A673 (cell line): ENCODE data around the gene IL20. TPM values are rescaled to one million over a fixed set of nuclear protein-coding genes. Genes with fewer than 3 reads are reported as not detected.

Experiments
- BruUV-seq: library from RNA; stranded (reverse); fragments of 400-500 nt; replicated peaks from 2 replicates; lab custom pipeline; 2021; lab: Mats Ljungman, UMichigan
- CTCF ChIA-PET: fragments of 300-600 bp; sonication (Branson Sonifier 250); formaldehyde crosslinking; loops from one replicate; lab custom pipeline; 2022; ENCODE audit warnings: antibody characterized with exemption; lab: Charles Lee
- POLR2A ChIA-PET: fragments of 300-600 bp; sonication (Branson Sonifier 250); formaldehyde crosslinking; loops from one replicate; lab custom pipeline; 2022; ENCODE audit warnings: antibody characterized with exemption; ENCODE audit not compliant: low non-redundant PET; lab: Charles Lee
- DNase-seq: peaks from one replicate; pipeline ENCODE4 v3.0.0-alpha.2; 2015; ENCODE audit warnings: low spot score
- H3K27ac ChIP-seq: fragments of 200-600 bp; sonication (generic); 2 replicates; pipeline ENCODE4 v1.5.1; 2016; ENCODE audit warnings: mixed run types, low read depth, mild to moderate bottlenecking, mixed read lengths, antibody characterized with exemption, low read length; ENCODE audit not compliant: poor library complexity, severe bottlenecking
- H3K27me3 ChIP-seq: fragments of 200-600 bp; sonication (generic); replicated peaks from 2 replicates; pipeline ENCODE4 v1.6.1; 2017; ENCODE audit warnings: mixed run types, low read depth, mild to moderate bottlenecking, mixed read lengths, antibody characterized with exemption, low read length; ENCODE audit not compliant: insufficient read depth, poor library complexity
- H3K36me3 ChIP-seq: fragments of 200-600 bp; sonication (generic); 2 replicates; pipeline ENCODE4 v1.6.1; 2016; ENCODE audit warnings: mixed run types, mild to moderate bottlenecking, mixed read lengths, antibody characterized with exemption, low read length; ENCODE audit not compliant: insufficient read depth, poor library complexity, severe bottlenecking
- H3K4me1 ChIP-seq: fragments of 200-600 bp; sonication (generic); 2 replicates; pipeline ENCODE4 v1.6.1; 2017; ENCODE audit warnings: mixed run types, mild to moderate bottlenecking, mixed read lengths, antibody characterized with exemption, low read length; ENCODE audit not compliant: insufficient read depth, poor library complexity, severe bottlenecking
- H3K4me3 ChIP-seq: fragments of 200-600 bp; sonication (generic); 2 replicates; pipeline ENCODE4 v1.5.1; 2016; ENCODE audit warnings: low read depth, mixed run types, mild to moderate bottlenecking, mixed read lengths, low read length; ENCODE audit not compliant: poor library complexity, severe bottlenecking
- H3K9me3 ChIP-seq: fragments of 200-600 bp; sonication (generic); 2 replicates; pipeline ENCODE4 v1.6.1; 2016; ENCODE audit warnings: mixed run types, low read depth, mild to moderate bottlenecking, mixed read lengths, antibody characterized with exemption, low read length; ENCODE audit not compliant: poor library complexity, severe bottlenecking
- EZH2 ChIP-seq: fragments of 200-600 bp; sonication (generic); IDR thresholded peaks from 2 replicates; pipeline ENCODE4 v1.6.1; 2017; ENCODE audit warnings: borderline replicate concordance, low read depth, mild to moderate bottlenecking, mixed read lengths, antibody characterized with exemption, low read length; ENCODE audit not compliant: poor library complexity, severe bottlenecking
- intact Hi-C: fragments of 100-400 bp; cut with micrococcal nuclease; formaldehyde crosslinking; loops from one replicate; pipeline ENCODE4 v1.10.0; 2022; ENCODE audit not compliant: unreplicated experiment
- total RNA-seq: library from RNA; stranded (reverse); gene quantifications from 2 replicates; pipeline ENCODE4 v1.2.3, GENCODE V29; 2021
- TF ChIP-seq, protein P1 (sequence below): fragments of 300-800, 200-600 bp; sonication (generic); conservative IDR thresholded peaks from 2 replicates; pipeline ENCODE4 v1.5.1; 2017; ENCODE audit warnings: low read depth, mild to moderate bottlenecking, antibody characterized with exemption, low read length, moderate library complexity, mixed read lengths

The IL20 gene
- total RNA-seq, 1 experiment from 2014 or later, result not detected

DNA sequence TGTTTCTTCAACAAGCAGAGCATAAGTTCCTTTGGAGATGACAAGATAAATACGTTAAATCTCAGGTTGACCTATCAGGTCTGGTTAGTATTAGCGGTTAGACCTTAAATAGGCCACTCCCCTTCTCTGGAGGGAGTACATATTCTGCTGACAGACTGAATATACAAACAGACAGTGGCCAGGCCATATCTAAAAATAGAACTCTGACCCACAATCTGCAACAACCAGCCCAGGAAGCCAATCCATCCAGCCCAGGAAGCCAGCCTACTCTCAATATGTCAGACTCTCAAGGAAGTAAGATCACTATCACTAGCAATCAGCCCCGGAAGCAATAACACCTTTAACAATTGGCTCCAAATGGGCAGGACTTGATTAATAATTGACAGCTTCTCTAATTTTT is 6.7 kb downstream of the IL20 start:
- POLR2A ChIA-PET, result no interaction called here
- TF ChIP-seq EZH2, result no peak
- TF ChIP-seq, protein P1, sequence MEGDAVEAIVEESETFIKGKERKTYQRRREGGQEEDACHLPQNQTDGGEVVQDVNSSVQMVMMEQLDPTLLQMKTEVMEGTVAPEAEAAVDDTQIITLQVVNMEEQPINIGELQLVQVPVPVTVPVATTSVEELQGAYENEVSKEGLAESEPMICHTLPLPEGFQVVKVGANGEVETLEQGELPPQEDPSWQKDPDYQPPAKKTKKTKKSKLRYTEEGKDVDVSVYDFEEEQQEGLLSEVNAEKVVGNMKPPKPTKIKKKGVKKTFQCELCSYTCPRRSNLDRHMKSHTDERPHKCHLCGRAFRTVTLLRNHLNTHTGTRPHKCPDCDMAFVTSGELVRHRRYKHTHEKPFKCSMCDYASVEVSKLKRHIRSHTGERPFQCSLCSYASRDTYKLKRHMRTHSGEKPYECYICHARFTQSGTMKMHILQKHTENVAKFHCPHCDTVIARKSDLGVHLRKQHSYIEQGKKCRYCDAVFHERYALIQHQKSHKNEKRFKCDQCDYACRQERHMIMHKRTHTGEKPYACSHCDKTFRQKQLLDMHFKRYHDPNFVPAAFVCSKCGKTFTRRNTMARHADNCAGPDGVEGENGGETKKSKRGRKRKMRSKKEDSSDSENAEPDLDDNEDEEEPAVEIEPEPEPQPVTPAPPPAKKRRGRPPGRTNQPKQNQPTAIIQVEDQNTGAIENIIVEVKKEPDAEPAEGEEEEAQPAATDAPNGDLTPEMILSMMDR, result no peak
- H3K27me3 ChIP-seq, result peaks cover 5% of the 10 kb centered on the region
- no TSS peak for BruUV-seq
- no peak for DNase-seq
- H3K4me3 ChIP-seq, result no peak overlapping the region
- intact Hi-C loops, result no loop called here
- CTCF ChIA-PET, result no interaction called here
- H3K36me3 ChIP-seq, result no peaks in the 10 kb centered on the region
- H3K27ac ChIP-seq, result no peak overlapping the region
- peaks cover 5% of the 10 kb centered on the region for H3K9me3 ChIP-seq
- H3K4me1 ChIP-seq, result no peaks in the 10 kb centered on the region

DNA sequence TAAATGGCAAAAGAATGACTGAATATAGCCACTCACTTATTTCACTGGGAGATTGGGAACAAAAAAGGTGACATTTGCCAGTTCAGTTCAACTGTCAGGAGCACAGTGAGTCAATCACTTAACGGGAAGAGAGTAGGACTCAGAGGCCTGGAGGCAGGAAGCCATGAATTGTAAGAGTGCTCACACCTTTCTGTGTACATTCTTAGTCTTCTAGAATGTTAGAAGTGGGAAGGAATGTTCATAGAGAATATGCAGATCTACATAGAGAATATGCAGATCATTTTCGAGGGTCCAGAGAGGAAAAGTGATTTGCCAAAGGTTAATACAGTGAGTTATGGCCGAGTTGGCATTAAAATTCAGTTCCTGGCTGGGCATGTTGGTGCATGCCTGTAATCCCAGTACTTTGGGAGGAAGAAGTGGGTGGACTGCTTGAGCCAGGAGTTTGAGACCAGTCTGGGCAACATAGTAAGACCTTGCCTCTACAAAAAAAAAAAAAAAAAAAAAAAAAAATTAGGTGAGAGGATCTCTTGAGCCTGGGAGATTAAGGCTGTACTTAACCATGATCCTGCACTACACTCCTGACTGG is 8.3 kb downstream of the IL20 start:
- ChIA-PET POLR2A (no interaction called here), CTCF (no interaction called here)

DNA sequence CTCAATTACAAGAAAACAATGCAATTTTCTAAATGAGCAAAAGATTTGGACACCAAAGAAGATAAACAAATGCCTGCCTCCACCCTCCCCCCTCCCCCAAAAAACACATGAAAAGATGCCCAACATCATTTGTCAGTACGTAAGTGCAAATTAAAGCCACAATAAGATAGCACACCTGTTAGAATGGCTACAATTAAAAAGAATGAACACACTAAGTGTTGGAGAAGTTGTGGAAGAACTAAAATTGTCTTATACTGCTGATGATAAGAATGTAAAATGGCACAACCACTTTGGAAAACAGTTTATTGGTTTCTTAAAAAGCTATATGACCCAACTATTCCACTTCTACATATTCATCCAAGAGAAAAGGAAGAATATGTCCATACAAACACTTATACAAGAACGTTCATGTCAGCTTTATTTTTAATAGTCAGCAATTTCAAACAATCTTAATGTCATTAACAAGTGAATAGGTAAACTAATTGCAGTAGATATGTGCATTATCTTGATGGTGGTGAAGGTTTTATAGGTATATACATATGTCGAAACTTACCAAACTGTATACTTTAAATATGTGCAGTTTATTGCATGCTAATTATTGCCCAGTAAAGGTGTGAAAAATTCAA is 10.4 kb downstream of the IL20 start:
- TF ChIP-seq, protein P1, result no peak
- TF ChIP-seq EZH2, result no peak
- Histone ChIP-seq H3K9me3 (peaks cover 13% of the 10 kb centered on the region), H3K27ac (no peak overlapping the region), H3K27me3 (peaks cover 2% of the 10 kb centered on the region), H3K4me3 (no peak overlapping the region), H3K4me1 (no peaks in the 10 kb centered on the region), H3K36me3 (no peaks in the 10 kb centered on the region)
- intact Hi-C loops, result no loop called here
- no TSS peak for BruUV-seq
- ChIA-PET CTCF (no interaction called here), POLR2A (no interaction called here)
- DNase-seq, result no peak

More for the DNA sequence above, 8.3 kb downstream of the IL20 start:
- no peak for TF ChIP-seq EZH2
- TF ChIP-seq, protein P1, result no peak
- Histone ChIP-seq H3K4me3 (no peak overlapping the region), H3K27me3 (peaks cover 5% of the 10 kb centered on the region), H3K4me1 (no peaks in the 10 kb centered on the region), H3K27ac (no peak overlapping the region), H3K36me3 (no peaks in the 10 kb centered on the region), H3K9me3 (peaks cover 13% of the 10 kb centered on the region)
- intact Hi-C loops, result no loop called here
- BruUV-seq, result no TSS peak
- no peak for DNase-seq
